ENCODE results near the gene ARHGEF16. TPM values are rescaled to one million over a fixed set of nuclear protein-coding genes. Genes with fewer than 3 reads are reported as not detected.

The ARHGEF16 gene
- total RNA-seq, 1 donor from 2014 or later = not detected

GRCh38 chr1:3442331-3442730 is 12.1 kb upstream of the ARHGEF16 start:
- TF ChIP-seq CTCF (IDR thresholded peaks at IDR 0.05) = no peak
- H3K4me1 Mint-ChIP-seq = no peaks in the 10 kb centered on the region
- no peak overlapping the region for H3K4me3 Mint-ChIP-seq
- no peaks in the 10 kb centered on the region for H3K36me3 Mint-ChIP-seq (ENCODE audit: low read depth)
- no peak overlapping the region for H3K27ac Mint-ChIP-seq
- CTCF ChIA-PET = no interaction called here
- POLR2A ChIA-PET = no interaction called here
- H3K27me3 Mint-ChIP-seq = peaks cover 13% of the 10 kb centered on the region
- DNase-seq (no peak), ATAC-seq (ENCODE audit: low read depth) (no peak)
- H3K9me3 Mint-ChIP-seq = peaks cover 2% of the 10 kb centered on the region
- intact Hi-C loops (cut with micrococcal nuclease) = no loop called here

DNA sequence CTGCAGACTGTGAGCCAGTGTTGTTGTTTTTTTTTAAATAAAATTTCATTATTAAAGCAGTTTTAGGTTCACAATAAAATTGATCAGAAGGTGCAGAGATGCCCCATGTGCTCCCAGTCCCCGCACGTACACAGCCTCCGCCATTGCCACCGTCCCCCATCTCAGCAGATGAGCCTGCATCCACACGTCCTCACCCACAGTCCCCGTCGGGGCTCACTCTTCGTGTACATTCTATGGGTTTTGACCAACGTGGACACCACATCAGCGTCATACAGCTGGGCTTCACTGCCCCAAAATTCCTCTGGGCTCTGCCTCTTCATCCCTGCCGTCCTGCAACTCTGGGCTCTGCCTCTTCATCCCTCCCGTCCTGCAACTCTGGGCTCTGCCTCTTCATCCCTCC is 11.6 kb upstream of the ARHGEF16 start:
- ChIA-PET CTCF (no interaction called here), POLR2A (no interaction called here)
- H3K4me1 Mint-ChIP-seq = no peaks in the 10 kb centered on the region
- intact Hi-C loops (cut with micrococcal nuclease) = no loop called here
- no peak for ATAC-seq (ENCODE audit: low read depth)
- H3K27ac Mint-ChIP-seq = no peak overlapping the region
- DNase-seq = no peak
- TF ChIP-seq CTCF (IDR thresholded peaks at IDR 0.05) = no peak
- H3K9me3 Mint-ChIP-seq = peaks cover 7% of the 10 kb centered on the region
- peaks cover 13% of the 10 kb centered on the region for H3K27me3 Mint-ChIP-seq
- no peak overlapping the region for H3K4me3 Mint-ChIP-seq
- no peaks in the 10 kb centered on the region for H3K36me3 Mint-ChIP-seq (ENCODE audit: low read depth)

- H3K27me3 Mint-ChIP-seq = peaks cover 14% of the 10 kb centered on the region
- no peak for ATAC-seq (ENCODE audit: low read depth)
- H3K9me3 Mint-ChIP-seq = peaks cover 7% of the 10 kb centered on the region
- H3K36me3 Mint-ChIP-seq (ENCODE audit: low read depth) = no peaks in the 10 kb centered on the region
- no peak for DNase-seq
- ChIA-PET POLR2A (no interaction called here), CTCF (no interaction called here)
- H3K4me1 Mint-ChIP-seq = no peaks in the 10 kb centered on the region
- H3K4me3 Mint-ChIP-seq = no peak overlapping the region
- no peak for TF ChIP-seq CTCF (IDR thresholded peaks at IDR 0.05)
- intact Hi-C loops (cut with micrococcal nuclease) = no loop called here
- no peak overlapping the region for H3K27ac Mint-ChIP-seq
Measured at GRCh38 chr1:3443807-3444206, 10.7 kb upstream of the ARHGEF16 start.

GRCh38 chr1:3444298-3444697 is 10.2 kb upstream of the ARHGEF16 start:
- TF ChIP-seq CTCF (IDR thresholded peaks at IDR 0.05) = no peak
- no peak for DNase-seq
- Mint-ChIP-seq H3K36me3 (ENCODE audit: low read depth) (no peaks in the 10 kb centered on the region), H3K27me3 (peaks cover 17% of the 10 kb centered on the region), H3K9me3 (peaks cover 7% of the 10 kb centered on the region), H3K4me1 (no peaks in the 10 kb centered on the region), H3K4me3 (no peak overlapping the region), H3K27ac (no peak overlapping the region)
- no peak for ATAC-seq (ENCODE audit: low read depth)
- intact Hi-C loops (cut with micrococcal nuclease) = no loop called here
- ChIA-PET CTCF (no interaction called here), POLR2A (no interaction called here)

DNA sequence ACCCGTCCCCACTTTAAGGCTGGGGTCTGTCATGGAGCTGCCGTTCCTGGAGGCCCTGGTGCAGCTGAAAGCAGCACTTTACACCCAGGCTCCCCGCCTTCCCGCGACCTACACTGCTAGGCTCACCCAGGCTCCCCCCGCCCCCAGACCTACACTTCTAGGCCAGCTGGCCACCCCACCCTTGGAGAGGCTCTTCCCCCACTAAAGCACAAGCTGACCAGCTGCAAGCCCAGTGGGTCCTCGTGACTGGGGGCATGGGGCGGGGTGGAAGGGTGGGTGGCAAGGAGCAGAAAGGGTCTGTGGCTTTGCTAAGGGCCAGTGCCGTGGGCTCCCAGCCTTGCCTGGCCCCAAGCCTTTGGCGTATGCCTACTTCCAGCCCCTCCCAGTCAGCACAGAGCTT is 9.7 kb upstream of the ARHGEF16 start:
- no peak for TF ChIP-seq CTCF (IDR thresholded peaks at IDR 0.05)
- intact Hi-C loops (cut with micrococcal nuclease) = no loop called here
- no peak for DNase-seq
- ChIA-PET CTCF (no interaction called here), POLR2A (no interaction called here)
- no peaks in the 10 kb centered on the region for H3K4me1 Mint-ChIP-seq
- H3K36me3 Mint-ChIP-seq (ENCODE audit: low read depth) = no peaks in the 10 kb centered on the region
- H3K27ac Mint-ChIP-seq = no peak overlapping the region
- H3K9me3 Mint-ChIP-seq = peaks cover 7% of the 10 kb centered on the region
- no peak overlapping the region for H3K4me3 Mint-ChIP-seq
- no peak for ATAC-seq (ENCODE audit: low read depth)
- H3K27me3 Mint-ChIP-seq = peaks cover 21% of the 10 kb centered on the region

Data from activated B cell treated with CpG ODN at 0.5 μM for 24 hours (primary cell).